Breast epithelium (tissue), 4 donors: ENCODE measurements around the gene ZKSCAN8. TPM values are rescaled to one million over a fixed set of nuclear protein-coding genes. Genes with fewer than 3 reads are reported as not detected.

Experiments used
- DNase-seq, 2 donors: peaks; one replicate each; pipeline ENCODE4 v3.0.0-alpha.2; 2019; ENCODE audit warnings: low spot score in 2 of 2
- H3K27ac ChIP-seq, 2 donors: fragments of 200-600 bp; sonication (generic) in 1 of 2; one replicate each; pipeline ENCODE4 v1.5.1; 2016 to 2019; ENCODE audit warnings: mild to moderate bottlenecking in 1 of 2
- H3K27me3 ChIP-seq, 2 donors: fragments of 200-600 bp; sonication (generic) in 1 of 2; one replicate each; pipeline versions ENCODE4 v1.5.1 to v1.6.0; 2017 to 2019; ENCODE audit warnings: control low read depth in 1 of 2, mild to moderate bottlenecking in 1 of 2
- H3K36me3 ChIP-seq: fragments of 200-600 bp; one replicate; pipeline ENCODE4 v1.5.1; 2019
- H3K4me1 ChIP-seq, 2 donors: fragments of 200-600 bp; sonication (generic); one replicate each; pipeline ENCODE4 v1.5.1; 2016 to 2019; ENCODE audit warnings: control low read depth in 1 of 2
- H3K4me3 ChIP-seq, 3 donors: fragments of 200-600 bp; sonication (generic); 1 replicate in 2 of 3; 2 replicates in 1 of 3; pipeline ENCODE4 v1.5.1; 2016 to 2019; ENCODE audit warnings: mild to moderate bottlenecking in 3 of 3, moderate library complexity in 2 of 3
- H3K9me3 ChIP-seq, 2 donors: fragments of 200-600 bp; sonication (generic) in 1 of 2; one replicate each; pipeline ENCODE4 v1.5.1; 2016 to 2019; ENCODE audit warnings: control low read depth in 1 of 2
- POLR2A ChIP-seq: fragments of 450-650 bp; IDR thresholded peaks from one replicate; pipeline ENCODE4 v1.6.1; 2016; ENCODE audit warnings: antibody characterized with exemption, mild to moderate bottlenecking, moderate library complexity
- POLR2AphosphoS5 ChIP-seq, 3 donors: sonication (generic); formaldehyde crosslinking; IDR thresholded peaks; one replicate each; pipeline ENCODE4 v1.6.1; 2017; ENCODE audit warnings: antibody characterized with exemption in 3 of 3
- intact Hi-C: fragments of 100-400 bp; cut with DNase I; formaldehyde crosslinking; loops from one replicate; pipeline ENCODE4 v1.15.1; 2023; ENCODE audit warnings: low total_unique reads
- total RNA-seq, 3 donors: library from RNA; depleted of rRNA; stranded (reverse); fragments of >200 nt; gene quantifications; one replicate each; pipeline ENCODE4 v1.1.0, GENCODE V29; 2016
- TF ChIP-seq, protein P1 (sequence below), 3 donors: fragments of 450-650 bp; IDR thresholded peaks; one replicate each; pipeline ENCODE4 v1.5.1; 2016 to 2017; ENCODE audit warnings: antibody characterized with exemption in 3 of 3, mild to moderate bottlenecking in 3 of 3, moderate library complexity in 3 of 3

The ZKSCAN8 gene
- total RNA-seq, 3 donors from 2014 or later, result 21.9 to 33.8 (median 22.9) TPM

DNA sequence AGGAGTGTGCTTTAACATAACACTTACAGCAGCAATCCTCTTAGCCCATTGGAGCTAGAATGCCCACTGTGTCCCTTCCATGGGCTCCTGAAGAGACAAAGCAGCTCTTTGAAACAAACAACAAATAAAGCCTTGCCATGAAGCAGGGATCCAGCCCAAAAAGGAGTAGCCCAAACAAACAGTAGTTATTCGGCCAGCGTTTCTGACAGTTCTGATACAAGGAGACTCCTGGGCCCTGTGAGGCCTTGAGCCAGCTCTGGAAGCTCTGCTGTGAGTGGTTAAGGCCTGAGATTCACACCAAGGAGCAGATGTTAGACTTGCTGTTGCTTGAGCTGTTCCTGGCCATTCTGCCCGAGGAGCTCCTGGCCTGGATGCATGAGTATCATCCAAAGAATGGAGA lies 34.2 kb upstream of the ZKSCAN8 start:
- H3K36me3 ChIP-seq, result no peaks in the 10 kb centered on the region
- H3K9me3 ChIP-seq, result no peaks in the 10 kb centered on the region
- intact Hi-C loops, result no loop called here
- TF ChIP-seq POLR2AphosphoS5 (IDR thresholded peaks at IDR 0.05), result no peak
- TF ChIP-seq, protein P1, sequence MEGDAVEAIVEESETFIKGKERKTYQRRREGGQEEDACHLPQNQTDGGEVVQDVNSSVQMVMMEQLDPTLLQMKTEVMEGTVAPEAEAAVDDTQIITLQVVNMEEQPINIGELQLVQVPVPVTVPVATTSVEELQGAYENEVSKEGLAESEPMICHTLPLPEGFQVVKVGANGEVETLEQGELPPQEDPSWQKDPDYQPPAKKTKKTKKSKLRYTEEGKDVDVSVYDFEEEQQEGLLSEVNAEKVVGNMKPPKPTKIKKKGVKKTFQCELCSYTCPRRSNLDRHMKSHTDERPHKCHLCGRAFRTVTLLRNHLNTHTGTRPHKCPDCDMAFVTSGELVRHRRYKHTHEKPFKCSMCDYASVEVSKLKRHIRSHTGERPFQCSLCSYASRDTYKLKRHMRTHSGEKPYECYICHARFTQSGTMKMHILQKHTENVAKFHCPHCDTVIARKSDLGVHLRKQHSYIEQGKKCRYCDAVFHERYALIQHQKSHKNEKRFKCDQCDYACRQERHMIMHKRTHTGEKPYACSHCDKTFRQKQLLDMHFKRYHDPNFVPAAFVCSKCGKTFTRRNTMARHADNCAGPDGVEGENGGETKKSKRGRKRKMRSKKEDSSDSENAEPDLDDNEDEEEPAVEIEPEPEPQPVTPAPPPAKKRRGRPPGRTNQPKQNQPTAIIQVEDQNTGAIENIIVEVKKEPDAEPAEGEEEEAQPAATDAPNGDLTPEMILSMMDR (IDR thresholded peaks at IDR 0.05), result no peak
- TF ChIP-seq POLR2A, result no peak
- no peak overlapping the region for H3K4me3 ChIP-seq
- DNase-seq, result no peak
- H3K27me3 ChIP-seq, result no peaks in the 10 kb centered on the region
- no peak overlapping the region for H3K27ac ChIP-seq
- H3K4me1 ChIP-seq, result no peaks in the 10 kb centered on the region

DNA sequence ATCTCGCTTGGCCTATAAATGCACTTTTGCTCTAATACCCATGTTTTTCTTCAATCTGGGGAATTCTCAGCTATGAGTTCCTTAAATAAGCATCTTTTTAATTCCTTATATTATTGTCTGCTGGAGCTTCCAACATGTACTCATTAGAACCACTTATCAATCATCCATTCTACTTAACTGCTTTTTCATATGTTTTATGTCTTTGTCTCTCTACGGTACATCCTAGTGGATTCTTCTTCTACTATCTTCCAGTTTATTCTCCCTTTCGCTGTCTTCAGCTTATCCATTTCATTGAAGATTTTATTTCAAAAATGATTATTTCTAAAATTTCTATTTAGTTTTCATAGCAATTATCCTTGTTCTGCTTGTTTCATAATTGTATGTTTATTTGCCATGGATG lies 29.7 kb upstream of the ZKSCAN8 start:
- intact Hi-C loops, result no loop called here
- H3K9me3 ChIP-seq, result no peaks in the 10 kb centered on the region
- TF ChIP-seq POLR2A, result no peak
- no peak for TF ChIP-seq POLR2AphosphoS5 (IDR thresholded peaks at IDR 0.05)
- TF ChIP-seq, protein P1 (IDR thresholded peaks at IDR 0.05), result no peak
- no peak overlapping the region for H3K4me3 ChIP-seq
- no peaks in the 10 kb centered on the region for H3K4me1 ChIP-seq
- no peaks in the 10 kb centered on the region for H3K36me3 ChIP-seq
- no peaks in the 10 kb centered on the region for H3K27me3 ChIP-seq
- H3K27ac ChIP-seq, result no peak overlapping the region
- no peak for DNase-seq

DNA sequence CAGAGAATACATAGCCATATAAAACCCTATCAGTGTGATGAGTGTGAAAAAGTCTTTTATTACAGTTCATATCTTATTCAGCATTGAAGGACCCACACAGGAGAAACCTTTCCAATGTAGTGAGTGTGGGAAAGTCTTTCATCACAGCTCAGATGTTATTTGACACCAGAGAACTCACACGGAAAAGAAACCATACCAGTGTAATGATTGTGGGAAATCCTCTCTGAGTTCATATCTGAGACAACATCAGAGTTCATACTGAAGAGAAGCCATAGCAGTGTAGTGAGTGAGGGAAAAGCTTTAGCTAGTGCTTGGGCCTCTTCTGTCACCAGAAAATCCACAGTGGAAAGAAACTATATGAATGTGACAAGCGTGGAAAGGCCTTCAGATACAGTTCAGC lies 25.9 kb upstream of the ZKSCAN8 start:
- Histone ChIP-seq H3K4me1 (no peaks in the 10 kb centered on the region), H3K9me3 (no peaks in the 10 kb centered on the region), H3K27ac (no peak overlapping the region), H3K27me3 (no peaks in the 10 kb centered on the region), H3K4me3 (no peak overlapping the region), H3K36me3 (no peaks in the 10 kb centered on the region)
- no peak for TF ChIP-seq POLR2A
- no peak for TF ChIP-seq POLR2AphosphoS5 (IDR thresholded peaks at IDR 0.05)
- TF ChIP-seq, protein P1 (IDR thresholded peaks at IDR 0.05), result no peak
- DNase-seq, result no peak
- intact Hi-C loops, result no loop called here

DNA sequence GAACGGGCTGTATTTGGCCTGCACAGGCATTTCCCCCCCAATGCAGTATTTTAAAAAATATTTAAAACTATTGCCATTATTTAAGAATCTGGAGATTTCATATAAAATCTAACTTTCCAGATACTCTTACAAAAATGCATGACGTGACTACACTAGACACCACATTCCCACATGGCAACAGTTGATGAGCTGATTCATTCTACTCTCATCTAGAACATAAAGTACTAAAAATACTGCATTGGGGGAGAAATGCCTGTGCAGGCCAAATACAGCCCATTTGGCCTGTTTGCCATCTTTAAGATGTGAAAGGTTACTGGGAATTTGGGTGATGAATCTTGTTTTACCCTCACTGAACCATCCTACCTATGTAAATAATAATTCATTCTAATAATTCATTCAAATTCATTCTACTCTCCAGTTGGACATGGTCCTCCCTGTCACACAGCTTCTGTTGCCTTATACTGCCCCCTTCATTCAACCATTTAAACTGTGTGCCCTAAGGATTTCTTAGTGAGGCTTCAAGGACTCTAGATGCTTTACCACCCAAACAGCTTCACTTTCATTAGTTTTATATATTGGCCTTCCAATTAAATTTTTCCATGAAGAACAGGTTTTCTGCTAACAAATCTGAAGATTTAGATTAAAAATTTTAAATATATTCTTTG lies 24.2 kb upstream of the ZKSCAN8 start:
- Histone ChIP-seq H3K9me3 (no peaks in the 10 kb centered on the region), H3K4me3 (no peak overlapping the region), H3K27me3 (no peaks in the 10 kb centered on the region), H3K36me3 (no peaks in the 10 kb centered on the region), H3K27ac (no peak overlapping the region), H3K4me1 (no peaks in the 10 kb centered on the region)
- no peak for TF ChIP-seq POLR2A
- TF ChIP-seq POLR2AphosphoS5 (IDR thresholded peaks at IDR 0.05), result no peak
- TF ChIP-seq, protein P1 (IDR thresholded peaks at IDR 0.05), result no peak
- intact Hi-C loops, result no loop called here
- no peak for DNase-seq

DNA sequence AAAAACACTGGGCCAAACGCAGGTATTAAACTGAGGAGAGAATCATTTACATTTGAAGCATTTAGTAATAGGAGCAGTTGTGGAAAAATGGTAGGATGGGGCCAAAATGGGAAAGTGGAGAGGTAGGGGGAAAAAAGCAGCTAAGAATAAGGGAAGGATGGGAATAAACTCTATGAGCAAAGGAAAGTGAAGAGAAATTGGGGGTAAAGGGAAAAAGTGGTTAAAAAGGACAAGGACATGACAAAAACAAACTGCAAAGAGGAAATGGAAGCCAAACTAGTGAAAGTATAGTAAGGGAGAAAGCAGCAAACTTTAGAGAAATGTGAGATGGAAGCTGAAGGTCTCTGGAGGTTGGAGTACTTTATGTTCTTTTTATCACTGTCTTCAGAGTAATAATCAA lies 23.5 kb upstream of the ZKSCAN8 start:
- Histone ChIP-seq H3K9me3 (no peaks in the 10 kb centered on the region), H3K36me3 (no peaks in the 10 kb centered on the region), H3K27ac (no peak overlapping the region), H3K4me3 (no peak overlapping the region), H3K4me1 (no peaks in the 10 kb centered on the region), H3K27me3 (no peaks in the 10 kb centered on the region)
- TF ChIP-seq, protein P1 (IDR thresholded peaks at IDR 0.05), result no peak
- TF ChIP-seq POLR2A (no peak), POLR2AphosphoS5 (IDR thresholded peaks at IDR 0.05) (no peak)
- intact Hi-C loops, result no loop called here
- DNase-seq, result no peak
